ENCODE results near the gene NDRG4.

Gene NDRG4

DNA sequence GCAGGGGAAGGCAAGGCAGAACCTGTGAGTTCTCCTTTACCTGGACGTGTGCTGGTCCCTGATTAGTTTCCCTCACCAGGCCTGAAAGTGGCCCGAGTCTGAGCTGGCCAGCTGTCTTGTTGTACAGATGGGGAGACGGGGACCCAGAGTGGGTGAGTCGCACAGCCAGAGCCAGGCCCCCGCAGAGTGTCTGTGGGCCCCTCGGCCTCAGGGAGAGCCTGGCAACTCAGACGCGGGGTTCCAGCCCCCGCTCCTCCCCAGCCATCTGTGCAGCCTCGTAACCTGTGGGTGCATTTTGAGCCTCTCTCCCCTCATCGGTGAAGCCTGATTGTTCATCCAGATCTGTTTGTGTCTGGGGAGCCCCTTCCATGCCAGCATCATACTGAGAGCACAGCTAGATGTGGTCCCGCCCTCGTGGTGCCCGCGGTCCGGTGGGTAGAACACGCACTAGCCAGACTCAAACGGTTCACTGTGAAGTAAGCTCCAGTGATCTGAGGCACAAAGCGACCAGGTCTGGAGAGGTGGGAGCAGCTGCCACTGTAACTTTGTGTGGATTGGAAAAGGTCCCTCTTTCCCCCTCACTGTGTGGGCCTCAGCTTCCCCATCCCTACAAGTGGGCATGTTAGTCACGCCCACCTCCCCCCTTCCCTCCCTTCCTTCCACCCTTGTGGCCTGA, 6.0 kb upstream of the NDRG4 start:
- no peak for DNase-seq (ENCODE audit: extremely low read depth in 1 of 2, low read depth in 1 of 2)

DNA sequence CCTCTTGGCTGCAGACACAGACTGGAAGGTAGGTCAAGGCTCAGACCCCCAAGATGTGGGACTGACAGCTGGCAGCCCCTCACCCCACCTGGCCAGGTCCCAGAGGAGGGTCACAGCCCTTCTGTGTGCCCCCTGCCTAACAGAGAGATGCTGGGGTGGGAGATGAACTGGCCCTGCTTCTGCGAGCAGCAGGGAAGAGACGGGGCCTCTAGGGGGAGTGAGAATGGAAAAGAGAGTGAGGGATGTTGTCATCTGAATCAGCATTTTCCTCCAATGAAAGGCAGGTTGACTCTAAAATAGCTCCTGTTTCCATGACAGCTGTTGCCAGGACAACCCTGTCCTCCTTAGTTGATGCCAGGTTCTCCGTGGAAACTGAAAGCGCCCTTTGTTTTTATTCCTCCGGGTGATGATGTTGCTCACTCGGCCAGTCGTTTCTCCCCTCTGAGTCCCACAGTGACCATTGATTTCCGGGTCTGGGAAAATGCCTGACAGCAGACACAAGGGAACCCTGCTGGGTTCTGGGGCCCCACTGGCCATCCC, 4.9 kb upstream of the NDRG4 start:
- peak in 1 of 2 donors; percentile 64 for DNase-seq (ENCODE audit: extremely low read depth in 1 of 2, low read depth in 1 of 2)

DNA sequence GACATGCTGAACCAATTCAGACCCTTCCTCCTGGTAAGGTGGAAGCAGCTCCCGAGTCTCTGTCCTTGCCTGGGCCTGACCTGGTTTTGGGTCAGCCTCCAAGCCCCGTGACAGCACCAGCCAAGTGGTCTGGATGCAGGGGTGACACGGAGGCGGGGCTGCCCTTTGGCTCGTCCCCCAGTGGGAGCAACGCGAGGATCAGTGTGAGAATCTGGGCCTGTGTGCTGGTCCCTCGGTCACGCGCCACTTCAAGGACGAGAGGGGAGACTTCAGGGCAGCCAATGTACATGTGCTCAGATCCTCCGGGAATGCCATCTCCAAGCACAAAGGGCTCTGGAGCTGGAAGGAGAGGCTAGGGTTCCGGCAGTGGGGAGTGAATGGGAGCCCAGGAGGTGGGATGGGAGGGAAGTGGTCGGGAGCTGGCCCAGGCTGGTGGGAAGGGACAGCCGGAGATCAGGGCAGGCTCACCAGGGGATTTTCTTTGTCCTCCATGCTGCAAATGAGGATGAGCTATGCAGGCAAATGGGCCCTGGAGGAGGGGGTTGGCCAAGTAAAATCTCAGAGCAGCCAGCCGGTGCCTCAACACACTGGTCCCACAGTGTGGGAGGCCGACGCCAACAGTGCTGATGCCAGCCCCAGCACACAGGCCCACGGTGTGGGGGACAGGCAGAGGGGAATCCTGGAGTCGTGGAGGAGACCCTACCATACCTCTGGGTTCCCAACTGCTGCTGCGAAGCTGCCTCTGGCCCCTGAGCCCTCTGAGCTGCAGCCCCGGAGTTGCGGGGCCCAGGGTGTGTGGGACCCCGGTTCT, 4.2 kb upstream of the NDRG4 start:
- no peak for DNase-seq (ENCODE audit: extremely low read depth in 1 of 2, low read depth in 1 of 2)

DNA sequence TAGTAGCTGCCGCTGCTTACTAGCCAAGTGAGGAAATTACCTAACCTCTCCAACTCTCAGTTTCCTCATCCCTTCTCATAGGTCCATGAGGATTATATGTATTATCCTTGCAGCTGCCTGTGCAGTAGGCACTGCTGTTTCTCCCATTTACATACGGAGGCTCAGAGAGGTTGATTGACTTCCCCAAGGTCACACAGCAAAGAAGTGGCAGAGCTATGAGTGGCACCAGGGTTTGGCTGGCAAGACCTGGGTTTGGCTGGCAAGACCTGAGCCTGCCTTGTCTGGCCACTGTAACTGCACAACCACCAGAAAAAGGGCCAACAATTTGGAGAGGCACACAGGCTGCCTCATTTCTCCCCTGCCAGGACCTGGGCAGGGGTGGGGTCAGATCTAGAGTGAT, 2.5 kb upstream of the NDRG4 start:
- DNase-seq (ENCODE audit: extremely low read depth in 1 of 2, low read depth in 1 of 2) = no peak

- DNase-seq (ENCODE audit: extremely low read depth in 1 of 2, low read depth in 1 of 2) = no peak
Observed at GRCh38 chr16:58497935-58498334, 2.0 kb upstream of the NDRG4 start.

GRCh38 chr16:58498341-58499091, 1.4 kb upstream of the NDRG4 start:
- no peak for DNase-seq (ENCODE audit: extremely low read depth in 1 of 2, low read depth in 1 of 2)

DNA sequence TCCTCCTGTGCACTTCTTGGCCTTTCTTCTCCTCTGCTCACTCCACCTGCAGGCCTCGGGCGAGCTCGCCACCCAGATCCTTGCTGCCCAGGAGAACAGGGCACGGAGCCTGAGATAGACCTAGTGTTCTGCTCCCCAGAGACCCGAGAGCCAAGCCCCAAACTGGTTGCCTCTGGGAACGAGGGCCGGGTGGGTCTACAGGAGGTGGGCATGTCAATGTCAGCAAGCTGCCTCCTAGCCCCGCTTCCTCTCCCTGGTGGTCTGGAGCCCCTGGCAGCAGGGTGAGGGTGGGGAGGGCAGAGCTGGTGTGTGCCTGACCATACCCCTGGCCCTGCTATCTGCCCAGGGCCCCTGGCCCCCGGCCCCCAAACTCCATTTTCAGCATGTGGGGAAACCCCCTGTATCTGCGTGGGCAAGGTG, 841 bp upstream of the NDRG4 start:
- no peak for DNase-seq (ENCODE audit: extremely low read depth in 1 of 2, low read depth in 1 of 2)

GRCh38 chr16:58500430-58501241, 693 bp downstream of the NDRG4 start:
- no peak for DNase-seq (ENCODE audit: extremely low read depth in 1 of 2, low read depth in 1 of 2)

DNA sequence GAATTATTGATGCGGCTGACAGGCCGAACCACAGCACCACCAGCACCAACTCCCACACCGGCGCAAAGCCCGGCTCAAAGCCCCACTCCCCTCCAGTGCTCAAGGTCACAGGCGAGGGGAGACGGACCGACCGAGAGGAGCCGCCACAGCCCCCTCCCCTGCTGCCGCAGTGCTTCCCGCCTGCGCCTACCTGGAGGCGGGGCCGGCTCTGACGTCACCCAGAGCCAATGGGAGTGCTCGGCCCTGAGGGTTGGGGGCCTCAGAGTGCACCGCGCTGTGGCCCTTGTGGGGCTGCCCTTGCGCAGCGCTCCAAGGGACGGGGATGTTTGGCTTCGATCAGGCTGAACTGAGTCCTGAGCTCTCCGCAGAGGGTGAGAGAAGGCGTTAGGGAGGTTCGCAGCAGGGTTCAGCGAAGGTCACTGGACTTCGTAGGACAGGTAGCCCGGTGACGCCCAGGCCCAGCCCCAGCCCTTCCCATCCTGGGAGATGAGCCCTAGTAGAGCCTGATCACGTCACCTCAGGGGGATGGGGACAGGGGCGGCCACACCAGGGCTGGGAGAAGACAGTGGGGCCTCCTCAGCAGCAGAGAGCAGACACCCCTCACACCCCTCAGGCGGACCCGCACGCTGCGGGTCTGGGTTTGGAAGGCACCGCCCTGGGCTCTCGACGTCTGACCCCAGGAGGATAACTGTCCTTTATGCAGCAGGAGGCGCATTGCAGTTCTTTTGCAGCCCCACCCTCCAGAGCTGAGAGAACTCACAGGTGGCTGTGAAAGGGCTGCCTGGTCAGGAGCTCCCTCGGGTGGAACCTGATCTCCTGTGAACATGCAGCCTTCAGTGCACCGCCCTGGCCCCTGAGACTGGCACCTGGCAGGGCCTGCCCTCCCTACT, 1.5 kb downstream of the NDRG4 start:
- peak in 1 of 2 donors; percentile 20 for DNase-seq (ENCODE audit: extremely low read depth in 1 of 2, low read depth in 1 of 2)

DNA sequence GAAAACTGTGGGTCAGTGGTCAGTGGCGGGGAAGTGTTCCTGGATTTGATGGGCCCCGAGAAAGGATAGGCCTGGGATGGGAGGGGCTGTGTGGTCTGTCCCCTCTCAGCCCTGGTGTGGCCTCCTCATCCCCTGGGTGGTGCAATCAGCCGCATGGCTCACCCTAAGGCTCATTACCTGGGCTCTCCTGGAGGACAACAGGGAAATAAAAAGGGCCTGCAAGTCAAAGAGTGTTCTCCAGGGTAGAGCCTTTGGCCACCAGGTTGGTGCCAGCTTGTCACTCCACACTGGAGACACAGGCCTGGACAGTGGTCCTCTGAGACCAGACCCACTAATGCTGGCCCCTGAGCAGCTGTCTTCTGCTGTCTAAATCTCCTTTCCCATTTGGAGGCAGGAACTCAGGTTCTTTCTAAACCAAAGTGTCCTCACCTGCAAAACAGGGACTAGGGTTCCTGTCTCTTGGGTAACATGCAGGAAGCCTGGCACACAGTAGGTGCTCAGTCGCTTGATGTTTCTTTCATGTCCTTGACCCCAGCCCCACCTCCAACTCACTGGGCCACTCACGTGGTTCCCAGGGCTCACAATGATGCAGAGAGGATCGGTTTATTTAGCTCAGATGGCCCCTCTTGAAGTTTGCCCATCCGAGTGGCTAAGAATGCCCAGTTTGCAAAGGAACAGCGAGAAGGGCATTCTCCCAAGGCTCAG, 2.4 kb downstream of the NDRG4 start:
- no peak for DNase-seq (ENCODE audit: extremely low read depth in 1 of 2, low read depth in 1 of 2)

DNA sequence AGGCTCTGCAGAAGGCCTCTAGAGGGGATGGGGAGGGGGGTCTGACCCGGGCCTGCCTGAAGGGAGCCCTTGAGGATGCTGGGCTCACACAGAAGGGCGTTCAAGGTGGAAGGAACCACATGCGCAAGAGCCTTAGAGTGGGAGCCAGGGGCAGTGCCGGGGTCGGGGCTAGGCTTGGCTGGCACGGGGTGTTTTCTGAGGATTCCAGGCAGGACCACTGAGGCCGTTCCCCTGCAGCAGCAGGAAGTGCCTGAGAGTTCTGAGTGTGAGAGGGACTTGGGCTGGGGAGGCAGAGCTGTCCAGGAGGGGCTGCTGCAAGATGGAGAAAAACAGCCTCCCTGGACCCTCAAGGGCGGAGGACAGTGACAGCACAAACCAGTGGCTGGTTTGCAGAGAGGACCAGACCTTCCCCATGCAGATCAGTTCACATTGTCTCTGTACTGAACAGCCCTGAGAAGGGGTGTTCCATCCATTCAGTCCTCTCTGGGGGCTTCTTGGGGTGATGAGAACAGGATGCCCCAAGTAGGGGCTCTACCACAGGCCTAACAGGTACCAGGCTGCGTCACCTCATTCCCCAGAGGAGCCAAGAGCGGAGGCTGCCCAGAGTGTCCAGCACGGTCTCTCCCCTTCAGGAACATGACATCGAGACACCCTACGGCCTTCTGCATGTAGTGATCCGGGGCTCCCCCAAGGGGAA, 3.4 kb downstream of the NDRG4 start:
- DNase-seq (ENCODE audit: extremely low read depth in 1 of 2, low read depth in 1 of 2) = no peak

DNA sequence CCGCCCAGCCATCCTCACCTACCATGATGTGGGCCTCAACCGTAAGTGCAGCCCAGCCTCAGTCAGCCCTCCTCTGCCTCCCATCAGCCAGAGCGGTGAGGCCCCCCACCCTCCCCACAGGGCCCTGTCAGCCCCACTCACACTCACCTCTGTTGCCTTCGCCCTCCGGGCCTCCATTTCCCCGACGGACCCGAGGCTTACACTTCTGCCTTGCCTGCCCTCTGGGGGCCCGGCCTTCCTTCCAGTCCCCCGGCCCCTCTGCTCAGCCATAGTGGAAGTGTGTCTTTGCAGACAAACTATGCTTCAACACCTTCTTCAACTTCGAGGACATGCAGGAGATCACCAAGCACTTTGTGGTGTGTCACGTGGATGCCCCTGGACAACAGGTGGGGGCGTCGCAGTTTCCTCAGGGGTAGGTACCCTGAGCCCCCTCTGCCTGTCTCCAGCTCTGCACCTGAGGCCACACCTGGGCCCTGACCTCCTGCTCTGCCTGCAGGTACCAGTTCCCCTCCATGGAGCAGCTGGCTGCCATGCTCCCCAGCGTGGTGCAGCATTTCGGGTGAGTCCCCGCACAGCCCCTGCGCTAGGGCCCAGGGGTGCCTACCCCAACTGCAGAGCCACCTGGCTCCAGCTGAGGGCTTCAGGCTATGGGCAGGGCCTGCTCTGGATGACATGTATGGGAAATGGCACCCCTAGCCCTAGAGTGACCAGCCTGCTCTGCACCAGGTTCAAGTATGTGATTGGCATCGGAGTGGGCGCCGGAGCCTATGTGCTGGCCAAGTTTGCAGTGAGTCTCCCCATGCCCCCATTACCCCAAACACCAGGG, 4.1 kb downstream of the NDRG4 start:
- no peak for DNase-seq (ENCODE audit: extremely low read depth in 1 of 2, low read depth in 1 of 2)

- DNase-seq (ENCODE audit: extremely low read depth in 1 of 2, low read depth in 1 of 2) = no peak
Observed at GRCh38 chr16:58506241-58507194, 6.6 kb downstream of the NDRG4 start.

DNA sequence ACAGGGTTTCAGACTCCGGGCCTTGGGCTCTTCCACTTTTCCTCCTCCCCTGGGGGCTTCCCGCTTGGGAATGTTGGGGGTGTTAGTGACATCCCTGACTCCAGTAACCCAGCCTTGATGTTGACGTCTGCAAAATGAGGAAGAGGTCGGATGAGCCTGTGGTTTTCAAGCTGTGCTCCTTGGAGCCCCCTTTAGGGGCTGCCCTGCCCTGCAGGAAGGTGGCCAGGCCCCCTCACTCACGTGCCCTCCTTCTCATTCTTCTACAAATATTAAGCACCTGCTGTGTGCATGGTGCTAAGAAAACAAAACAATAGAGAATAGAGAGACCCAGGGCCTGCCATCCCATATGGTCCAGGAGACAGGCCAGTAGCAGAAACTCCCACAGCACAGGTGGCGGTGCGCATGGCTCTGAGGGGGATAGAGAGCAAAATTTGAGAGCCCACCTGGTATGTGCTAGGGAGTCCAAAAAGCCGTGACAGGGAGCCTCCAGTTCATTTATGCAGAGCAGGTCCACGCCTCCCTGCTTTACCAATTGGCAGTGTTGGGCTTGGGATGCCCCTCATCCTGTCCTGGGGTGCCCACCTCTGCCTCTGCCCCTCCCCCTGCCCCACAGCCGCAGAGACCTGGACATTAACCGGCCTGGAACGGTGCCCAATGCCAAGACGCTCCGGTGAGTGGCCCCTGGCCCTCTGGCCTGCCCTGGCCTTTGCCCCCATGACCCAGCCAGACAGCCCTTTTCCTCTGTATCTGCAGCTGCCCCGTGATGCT, 7.4 kb downstream of the NDRG4 start:
- no peak for DNase-seq (ENCODE audit: extremely low read depth in 1 of 2, low read depth in 1 of 2)

- DNase-seq (ENCODE audit: extremely low read depth in 1 of 2, low read depth in 1 of 2) = no peak
Observed at GRCh38 chr16:58507963-58508670, 8.2 kb downstream of the NDRG4 start.

Data from stimulated activated CD8-positive, alpha-beta memory T cell treated with anti-CD3 and anti-CD28 coated beads, Interleukin-7, amount 100 ng/mL, for 48 hours (primary cell).